Heart left ventricle (tissue), 13 donors: ENCODE results near the gene NHSL2.
"Not testable (repeated sequence)": the region's sequence is repeated elsewhere in the genome, so short reads cannot be mapped to it uniquely, and the experiment has no call there.

Experiments used
- CTCF ChIP-seq, 12 donors: fragments of 200-600 bp; sonication (generic) in 4 of 12; IDR thresholded peaks; one replicate each; pipeline versions ENCODE4 v1.5.0 to v1.8.0; 2018 to 2022; ENCODE audit warnings: antibody characterized with exemption in 12 of 12, mild to moderate bottlenecking in 5 of 12
- POLR2A ChIP-seq, 2 donors: fragments of 450-650 bp; IDR thresholded peaks; one replicate each; pipeline ENCODE4 v1.6.1; 2017; ENCODE audit warnings: antibody characterized with exemption in 2 of 2, mild to moderate bottlenecking in 2 of 2, moderate library complexity in 2 of 2
- donor health status: ischemic (EF 13 %, LVEDD 7.1; RV severe dilation, severe dysfunction).
- donor health status: DM: no; HTN: yes; CAD: no.
- donor health status: DM: no; HTN: no; CAD: no.
- donor health status: ischemic (EF 25% LVEDD 6.9; RV normal size, moderate dysfunction).
- donor health status: ischemic (EF 25% LVEDD 5.7; RV mildly dilated, moderate dysfunction).
- donor health status: ischemic (EF 35%, LVEDD 5.7; RV mildly dilated, moderate dysfunction).
- donor health status: nonischemic (EF 11% LVEDD 7.7; RV severe dilation, severe dysfunction).
- donor health status: DM: yes; HTN: yes; CAD: no.
- donor health status: PGD.
- donor health status: ischemic (EF 29% LVEDD 5.4; RV normal size, mild dysfunction).
- donor health status: nonischemic (EF 23%, LVEDD 6.1; RV moderate dilation, normal function).

DNA sequence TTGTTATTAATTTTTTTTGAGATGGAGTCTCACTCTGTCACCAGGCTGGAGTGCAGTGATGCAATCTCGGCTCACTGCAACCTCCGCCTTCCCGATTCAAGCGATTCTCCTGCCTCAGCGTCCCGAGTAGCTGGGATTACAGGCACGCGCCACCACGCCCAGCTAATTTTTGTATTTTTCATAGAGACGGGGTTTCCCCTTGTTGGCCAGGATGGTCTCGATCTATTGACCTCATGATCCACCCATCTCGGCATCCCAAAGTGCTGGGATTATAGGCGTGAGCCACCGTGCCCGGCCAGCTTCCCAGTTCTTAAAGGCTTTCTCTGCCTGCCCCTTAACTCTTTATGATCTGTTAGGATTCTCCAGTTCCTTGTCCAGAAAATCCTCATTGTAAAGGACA lies 147.7 kb downstream of the NHSL2 start:
- not testable (repeated sequence) for TF ChIP-seq CTCF, POLR2A (IDR thresholded peaks at IDR 0.05)
